H1 (cell line): ENCODE results near the gene NAGLU. TPM values are rescaled to one million over a fixed set of nuclear protein-coding genes. Genes with fewer than 3 reads are reported as not detected.
"Not testable (repeated sequence)": the region's sequence is repeated elsewhere in the genome, so short reads cannot be mapped to it uniquely, and the experiment has no call there.

Experiments
- CTCF ChIA-PET: fragments of 300-600 bp; sonication (Branson Sonifier 250); formaldehyde crosslinking; loops from one replicate; lab custom pipeline; 2021; ENCODE audit not compliant: partially characterized antibody; lab: Charles Lee
- POLR2A ChIA-PET: fragments of 300-600 bp; sonication (Branson Sonifier 250); formaldehyde crosslinking; loops from one replicate; lab custom pipeline; 2021; ENCODE audit warnings: inconsistent platforms; ENCODE audit not compliant: partially characterized antibody; lab: Charles Lee
- DNase-seq, 2 experiments: peaks; one replicate each; pipeline versions ENCODE4 v3.0.0 to v3.0.0-alpha.2; 2010 to 2022; ENCODE audit warnings: low spot score in 2 of 2, low read depth in 1 of 2, mixed read lengths in 1 of 2
- FAIRE-seq: peaks from 2 replicates; lab custom pipeline; 2011; peaks lifted over from hg19 to GRCh38; lab: Jason Lieb, UNC
- H2AFZ ChIP-seq: 2 replicates; pipeline ENCODE4 v1.8.1; 2012; ENCODE audit warnings: low read length, inconsistent platforms
- H2AK5ac ChIP-seq: 2 replicates; pipeline ENCODE4 v1.6.1; 2013; ENCODE audit warnings: low read depth, low read length
- H2BK120ac ChIP-seq: replicated peaks from 2 replicates; pipeline ENCODE3; 2013; ENCODE audit warnings: low read depth, low read length, inconsistent platforms
- H2BK12ac ChIP-seq: 2 replicates; pipeline ENCODE4 v1.6.1; 2013; ENCODE audit warnings: low read depth, low read length
- H2BK15ac ChIP-seq: 2 replicates; pipeline ENCODE4 v1.6.1; 2013; ENCODE audit warnings: low read length
- H2BK20ac ChIP-seq: 2 replicates; pipeline ENCODE4 v1.6.1; 2013; ENCODE audit warnings: low read length
- H2BK5ac ChIP-seq: 2 replicates; pipeline ENCODE4 v1.6.1; 2013; ENCODE audit warnings: low read depth, low read length
- H3K14ac ChIP-seq: 2 replicates; pipeline ENCODE4 v1.6.1; 2013; ENCODE audit warnings: inconsistent platforms; ENCODE audit not compliant: insufficient read length
- H3K18ac ChIP-seq: 2 replicates; pipeline ENCODE4 v1.6.1; 2013; ENCODE audit warnings: low read length; ENCODE audit errors: extremely low read depth
- H3K23ac ChIP-seq: 2 replicates; pipeline ENCODE4 v1.6.1; 2013; ENCODE audit warnings: inconsistent platforms; ENCODE audit not compliant: insufficient read length
- H3K23me2 ChIP-seq: 2 replicates; pipeline ENCODE4 v1.6.1; 2013; ENCODE audit warnings: low read depth, low read length
- H3K27ac ChIP-seq: 2 replicates; pipeline ENCODE4 v1.6.1; 2011; ENCODE audit warnings: low read depth, low read length, inconsistent platforms
- H3K27me3 ChIP-seq, 4 experiments: replicated peaks in 1 of 4; 1 replicate in 1 of 4; 2 replicates in 3 of 4; pipeline versions ENCODE4 v1.6.1 to v1.8.1; 2011 to 2013; ENCODE audit warnings: low read length in 3 of 4, mild to moderate bottlenecking in 3 of 4, inconsistent platforms in 2 of 4, mixed read lengths in 2 of 4, moderate library complexity in 1 of 4; ENCODE audit not compliant: control insufficient read depth in 3 of 4, insufficient read depth in 3 of 4; ENCODE audit errors: extremely low read depth in 1 of 4
- H3K36me3 ChIP-seq, 4 experiments: 2 replicates each; pipeline versions ENCODE4 v1.6.1 to v1.8.1; 2011 to 2013; ENCODE audit warnings: mild to moderate bottlenecking in 4 of 4, low read length in 3 of 4, moderate library complexity in 2 of 4, control low read depth in 1 of 4, inconsistent platforms in 1 of 4; ENCODE audit not compliant: insufficient read depth in 4 of 4, control insufficient read depth in 2 of 4
- H3K4ac ChIP-seq: replicated peaks from 2 replicates; pipeline ENCODE3; 2013; ENCODE audit warnings: low read length, low read depth, mixed read lengths, inconsistent platforms; ENCODE audit not compliant: insufficient read length
- H3K4me1 ChIP-seq, 4 experiments: replicated peaks in 1 of 4; 1 replicate in 1 of 4; 2 replicates in 3 of 4; pipeline versions ENCODE4 v1.6.1 to v1.8.1; 2011 to 2013; ENCODE audit warnings: low read length in 3 of 4, inconsistent platforms in 2 of 4, mixed read lengths in 1 of 4; ENCODE audit not compliant: insufficient read depth in 4 of 4, control insufficient read depth in 3 of 4
- H3K4me2 ChIP-seq, 2 experiments: 2 replicates each; pipeline versions ENCODE4 v1.6.1 to v1.8.1; 2011 to 2013; ENCODE audit warnings: low read depth in 2 of 2, low read length in 2 of 2, control low read depth in 1 of 2, inconsistent platforms in 1 of 2, mild to moderate bottlenecking in 1 of 2; ENCODE audit not compliant: insufficient read depth in 1 of 2
- H3K4me3 ChIP-seq, 4 experiments: fragments of 200-600, 300-600 bp in 1 of 4; sonication (generic), shearing (Covaris generic), sonication (Bioruptor Twin) in 1 of 4; 2 replicates each; pipeline versions ENCODE4 v1.5.1 to v1.8.1; 2011 to 2016; ENCODE audit warnings: low read length in 4 of 4, low read depth in 3 of 4, control low read depth in 2 of 4, inconsistent platforms in 2 of 4, mild to moderate bottlenecking in 2 of 4, mixed read lengths in 1 of 4, moderate library complexity in 1 of 4; ENCODE audit not compliant: insufficient read depth in 2 of 4; ENCODE audit errors: extremely low read depth in 1 of 4
- H3K56ac ChIP-seq: replicated peaks from 2 replicates; pipeline ENCODE3; 2013; ENCODE audit warnings: low read depth, mild to moderate bottlenecking, mixed read lengths, low read length, inconsistent platforms; ENCODE audit not compliant: insufficient read length
- H3K79me1 ChIP-seq: 2 replicates; pipeline ENCODE4 v1.6.1; 2013; ENCODE audit warnings: low read depth, low read length, control low read depth
- H3K79me2 ChIP-seq, 2 experiments: 2 replicates each; pipeline versions ENCODE4 v1.6.1 to v1.8.1; 2012 to 2013; ENCODE audit warnings: low read length in 2 of 2, mild to moderate bottlenecking in 2 of 2, inconsistent platforms in 1 of 2; ENCODE audit not compliant: insufficient read depth in 2 of 2, control insufficient read depth in 1 of 2
- H3K9ac ChIP-seq, 4 experiments: replicated peaks in 1 of 4; 1 replicate in 1 of 4; 2 replicates in 3 of 4; pipeline versions ENCODE4 v1.6.1 to v1.8.1; 2011 to 2013; ENCODE audit warnings: low read depth in 3 of 4, low read length in 3 of 4, control low read depth in 2 of 4, mild to moderate bottlenecking in 2 of 4, moderate library complexity in 2 of 4, inconsistent platforms in 1 of 4; ENCODE audit errors: extremely low read depth in 1 of 4
- H3K9me3 ChIP-seq, 2 experiments: 2 replicates each; pipeline versions ENCODE4 v1.6.1 to v1.8.1; 2012 to 2013; ENCODE audit warnings: mild to moderate bottlenecking in 2 of 2, moderate library complexity in 2 of 2, control low read depth in 1 of 2, inconsistent platforms in 1 of 2, low read depth in 1 of 2, low read length in 1 of 2, mixed read lengths in 1 of 2; ENCODE audit not compliant: insufficient read depth in 2 of 2
- H4K20me1 ChIP-seq, 2 experiments: replicated peaks in 1 of 2; 2 replicates each; pipeline versions ENCODE3 to v1.8.1; 2011 to 2013; ENCODE audit warnings: inconsistent platforms in 2 of 2, low read length in 2 of 2, mild to moderate bottlenecking in 1 of 2; ENCODE audit not compliant: insufficient read depth in 2 of 2, control insufficient read depth in 1 of 2
- H4K5ac ChIP-seq: 2 replicates; pipeline ENCODE4 v1.6.1; 2013; ENCODE audit warnings: low read length, low read depth, mixed read lengths, inconsistent platforms; ENCODE audit not compliant: insufficient read length
- H4K8ac ChIP-seq: 2 replicates; pipeline ENCODE4 v1.8.0; 2013; ENCODE audit warnings: mild to moderate bottlenecking, moderate library complexity, low read length, inconsistent platforms; ENCODE audit not compliant: insufficient read depth; ENCODE audit errors: extremely low read depth
- H4K91ac ChIP-seq: replicated peaks from 2 replicates; pipeline ENCODE3; 2013; ENCODE audit warnings: low read length, mixed read lengths, inconsistent platforms; ENCODE audit not compliant: insufficient read length
- WGBS, 2 experiments: shearing (Covaris generic) in 1 of 2; methylation state at CpG; one replicate each; pipeline versions ENCODE4 v1.1.6 to v1.1.7; 2013 to 2015; ENCODE audit warnings: low lambda C conversion rate in 2 of 2, mixed read lengths in 2 of 2, inconsistent platforms in 1 of 2, low coverage in 1 of 2, missing lambda C conversion rate in 1 of 2; ENCODE audit not compliant: insufficient replicate concordance in 2 of 2, insufficient coverage in 1 of 2, insufficient read length in 1 of 2; ENCODE audit errors: extremely low coverage in 1 of 2, missing lambda C conversion rate in 1 of 2; 5-methylcytosine and 5-hydroxymethylcytosine counted together
- polyA plus RNA-seq, 7 experiments: library from polyadenylated mRNA; depleted of rRNA in 3 of 7; stranded (reverse) in 5 of 7; unstranded in 2 of 7; fragments of >200 nt in 5 of 7; fragments of 200-250 nt in 2 of 7; gene quantifications; 1 replicate in 5 of 7; 2 replicates in 1 of 7; 4 replicates in 1 of 7; pipeline versions ENCODE4 v1.2.1 to v1.2.3, GENCODE V29; 2011 to 2013; ENCODE audit warnings: missing spikeins in 2 of 7, mixed read lengths in 2 of 7
- total RNA-seq: library from RNA; stranded (reverse); fragmentation: NEBNext Ultra II Directional; extraction: Animal tissue kit (Norgen Biotek cat#: 25700); gene quantifications from 2 replicates; pipeline ENCODE4 v1.2.1, GENCODE V29; 2021

NAGLU gene
- total and polyA plus RNA-seq, 2 of the 8 experiments (the other 6 are each of a cell fraction or from before 2014, with no cell fraction given): 21.3 to 21.6 TPM

DNA sequence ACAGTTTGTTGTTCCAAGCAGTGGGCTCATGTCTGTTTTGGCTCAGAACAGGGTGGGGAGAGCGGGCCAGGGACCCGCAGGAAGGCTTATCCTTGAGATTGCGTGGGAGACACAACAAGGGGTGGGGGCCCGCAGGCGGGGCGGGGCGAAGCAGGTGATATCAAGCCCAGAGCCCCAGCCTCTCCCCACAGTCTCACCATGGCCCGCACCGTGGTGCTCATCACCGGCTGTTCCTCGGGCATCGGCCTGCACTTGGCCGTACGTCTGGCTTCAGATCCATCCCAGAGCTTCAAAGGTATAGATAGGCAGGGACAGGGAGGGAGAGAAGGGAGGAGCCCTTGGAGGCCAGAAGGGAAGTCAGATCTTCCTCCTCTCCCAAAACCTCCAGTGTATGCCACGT is 16.7 kb downstream of the NAGLU start, which contains the start of gene HSD17B1:
Gene HSD17B1 (plus strand): TSS at position 188 of the 400 bp plus-strand sequence. CDS start 11 bp downstream, at position 199.
- not testable (repeated sequence) for H4K8ac ChIP-seq, H2BK120ac ChIP-seq, H3K23ac ChIP-seq, H3K14ac ChIP-seq, H3K27me3 ChIP-seq, H3K56ac ChIP-seq, FAIRE-seq, H3K4ac ChIP-seq, H4K20me1 ChIP-seq, H3K27ac ChIP-seq, H2BK20ac ChIP-seq, H2BK5ac ChIP-seq, H4K5ac ChIP-seq, H2AFZ ChIP-seq, H2AK5ac ChIP-seq, H3K18ac ChIP-seq, H2BK15ac ChIP-seq, H3K79me2 ChIP-seq, H3K9ac ChIP-seq, H3K79me1 ChIP-seq, DNase-seq, H3K23me2 ChIP-seq, H3K9me3 ChIP-seq, H3K36me3 ChIP-seq
- 96% methylated on average over 8 of the region's 15 CpGs; no CpG with 5 or more reads in 1 of the 2 experiments for WGBS, 2 experiments
- Histone ChIP-seq H2BK12ac (0 out of 2 replicates have a peak within 1 kb of the TSS, but pooled peaks have one; percentile 17), H3K4me2 (peak within 1 kb of the TSS; percentile 75 to 87; a peak in 3 of 4 replicates), H3K4me1 (peaks cover 0 to 12% (median 8%) of the 10 kb centered on the region in 4 experiments; a peak in 6 of 7 replicates), H3K4me3 (peak within 1 kb of the TSS in 3 of 4 experiments; percentile 61 to 84 (median 74); a peak in 5 of 8 replicates), H4K91ac (peak within 1 kb of the TSS; percentile 30)
- ChIA-PET CTCF (interaction anchor here (0.8 to 3.1 kb wide), 5 partner anchors 12 to 126 kb away, joined by 3 to 15 read pairs (median 7); partner anchors contain the start of genes MLX and PSMC3IP), POLR2A (interaction anchor here (1.5 to 2.9 kb wide), 2 partner anchors 14 to 220 kb away, joined by 3 to 15 read pairs; partner anchors contain the start of genes MLX and VPS25)
